ENCODE results near the gene SPATS2L. TPM values are rescaled to one million over a fixed set of nuclear protein-coding genes. Genes with fewer than 3 reads are reported as not detected.

Gene SPATS2L
- total RNA-seq, 4 donors from 2014 or later, result 68.1 to 115 (median 94.9) TPM

DNA sequence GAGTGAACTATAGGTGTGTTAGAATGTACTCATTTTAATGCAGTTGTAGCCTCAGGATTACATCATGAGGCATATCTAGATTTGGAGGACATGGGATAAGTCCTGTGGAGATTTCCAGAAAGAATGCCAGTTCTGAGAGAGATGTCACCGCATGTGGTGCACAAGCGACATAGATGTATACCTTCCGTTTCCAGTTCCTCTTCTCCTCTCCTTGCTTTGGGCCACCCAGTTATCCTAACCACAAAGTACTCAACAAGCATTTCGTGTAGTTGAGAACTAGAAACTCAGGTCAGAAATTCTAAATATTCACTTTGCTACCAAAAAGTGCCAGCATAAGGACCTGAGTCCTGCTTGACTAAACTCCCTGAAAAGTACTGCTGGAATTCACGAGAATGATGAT, 136.9 kb downstream of the SPATS2L start:
- TF ChIP-seq, protein P1, sequence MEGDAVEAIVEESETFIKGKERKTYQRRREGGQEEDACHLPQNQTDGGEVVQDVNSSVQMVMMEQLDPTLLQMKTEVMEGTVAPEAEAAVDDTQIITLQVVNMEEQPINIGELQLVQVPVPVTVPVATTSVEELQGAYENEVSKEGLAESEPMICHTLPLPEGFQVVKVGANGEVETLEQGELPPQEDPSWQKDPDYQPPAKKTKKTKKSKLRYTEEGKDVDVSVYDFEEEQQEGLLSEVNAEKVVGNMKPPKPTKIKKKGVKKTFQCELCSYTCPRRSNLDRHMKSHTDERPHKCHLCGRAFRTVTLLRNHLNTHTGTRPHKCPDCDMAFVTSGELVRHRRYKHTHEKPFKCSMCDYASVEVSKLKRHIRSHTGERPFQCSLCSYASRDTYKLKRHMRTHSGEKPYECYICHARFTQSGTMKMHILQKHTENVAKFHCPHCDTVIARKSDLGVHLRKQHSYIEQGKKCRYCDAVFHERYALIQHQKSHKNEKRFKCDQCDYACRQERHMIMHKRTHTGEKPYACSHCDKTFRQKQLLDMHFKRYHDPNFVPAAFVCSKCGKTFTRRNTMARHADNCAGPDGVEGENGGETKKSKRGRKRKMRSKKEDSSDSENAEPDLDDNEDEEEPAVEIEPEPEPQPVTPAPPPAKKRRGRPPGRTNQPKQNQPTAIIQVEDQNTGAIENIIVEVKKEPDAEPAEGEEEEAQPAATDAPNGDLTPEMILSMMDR (IDR thresholded peaks at IDR 0.05), result no peak
- ATAC-seq (ENCODE audit: low FRiP score) (no peak), DNase-seq (ENCODE audit: low spot score) (no peak)

DNA sequence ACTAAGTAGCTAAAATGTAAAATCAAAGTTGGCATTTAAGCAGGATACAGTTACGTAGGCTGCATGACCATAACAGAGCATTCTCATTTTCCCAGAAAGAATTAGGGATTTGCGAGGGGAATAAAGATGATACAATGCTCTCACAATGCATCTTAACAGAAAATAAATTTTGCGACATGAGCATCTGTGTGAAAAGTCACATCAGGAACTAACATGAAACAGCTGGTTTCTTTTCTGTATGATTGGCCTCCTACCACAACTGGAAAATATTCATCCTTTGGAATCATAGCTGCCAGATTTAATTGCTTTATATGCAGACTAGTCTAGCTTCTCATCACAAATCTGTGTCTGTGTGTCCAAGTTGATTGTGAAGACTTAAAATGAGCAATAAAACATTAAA, 137.4 kb downstream of the SPATS2L start:
- no peak for ATAC-seq (ENCODE audit: low FRiP score)
- no peak for DNase-seq (ENCODE audit: low spot score)
- TF ChIP-seq, protein P1 (IDR thresholded peaks at IDR 0.05), result no peak

DNA sequence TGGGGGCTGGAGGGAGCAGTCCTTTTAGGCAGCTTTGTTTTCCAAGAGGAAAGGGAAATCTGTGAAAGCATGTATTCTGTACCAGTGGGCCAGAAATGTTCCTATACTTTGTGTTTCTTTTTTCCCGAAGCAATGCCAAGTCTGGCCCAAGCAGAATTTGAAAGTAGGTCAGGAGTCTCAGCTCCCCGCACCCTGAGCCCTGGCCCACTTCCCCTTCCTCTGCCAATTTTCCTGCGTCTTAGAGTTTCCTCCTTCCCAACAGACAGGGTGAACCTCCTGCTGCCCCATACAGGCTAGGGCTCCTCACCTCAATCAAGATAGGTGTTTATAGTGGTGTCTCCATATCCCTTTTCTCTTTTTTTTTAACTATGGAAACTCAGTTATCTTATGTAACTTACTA, 138.0 kb downstream of the SPATS2L start:
- DNase-seq (ENCODE audit: low spot score) (no peak), ATAC-seq (ENCODE audit: low FRiP score) (no peak)
- TF ChIP-seq, protein P1 (IDR thresholded peaks at IDR 0.05), result no peak

DNA sequence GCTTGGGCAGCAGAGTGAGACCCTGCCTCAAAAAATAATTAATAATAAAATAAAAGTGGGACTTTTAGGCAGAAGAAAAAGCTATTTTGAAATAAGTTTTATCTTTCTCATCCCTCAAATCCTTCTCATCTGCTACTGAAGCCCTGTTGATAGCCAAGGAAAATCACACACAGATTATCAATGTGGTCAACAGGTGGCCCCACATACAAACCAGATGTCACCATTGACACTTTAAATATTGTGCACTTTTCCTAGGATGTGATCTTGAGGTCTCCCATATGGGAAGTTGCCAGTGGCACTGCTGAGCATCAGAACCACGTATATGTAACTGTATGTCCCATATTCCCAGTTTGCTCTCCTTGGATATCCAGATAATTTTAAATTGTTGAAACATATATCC, 138.8 kb downstream of the SPATS2L start:
- DNase-seq (ENCODE audit: low spot score), result no peak
- TF ChIP-seq, protein P1 (IDR thresholded peaks at IDR 0.05), result no peak
- no peak for ATAC-seq (ENCODE audit: low FRiP score)

DNA sequence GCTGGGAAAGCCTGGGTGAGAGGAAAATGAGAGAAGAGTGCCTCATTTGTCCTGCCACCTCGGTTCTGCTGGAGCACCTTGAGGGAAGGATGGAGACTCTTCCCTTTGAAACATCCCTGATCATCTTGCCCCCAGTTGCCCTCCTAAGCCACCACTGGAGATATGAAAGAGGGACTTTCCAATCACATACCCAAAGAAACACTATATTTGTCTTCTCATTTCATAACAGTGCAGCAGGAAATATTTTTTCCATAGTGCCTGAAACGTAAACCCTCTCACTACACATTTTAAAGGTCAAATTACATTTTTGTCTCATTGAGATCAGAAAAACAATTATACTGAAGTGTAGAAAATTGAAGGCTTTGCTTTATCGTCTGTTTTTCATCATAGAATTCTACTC, 140.1 kb downstream of the SPATS2L start:
- TF ChIP-seq, protein P1 (IDR thresholded peaks at IDR 0.05), result no peak
- ATAC-seq (ENCODE audit: low FRiP score) (no peak), DNase-seq (ENCODE audit: low spot score) (no peak)

DNA sequence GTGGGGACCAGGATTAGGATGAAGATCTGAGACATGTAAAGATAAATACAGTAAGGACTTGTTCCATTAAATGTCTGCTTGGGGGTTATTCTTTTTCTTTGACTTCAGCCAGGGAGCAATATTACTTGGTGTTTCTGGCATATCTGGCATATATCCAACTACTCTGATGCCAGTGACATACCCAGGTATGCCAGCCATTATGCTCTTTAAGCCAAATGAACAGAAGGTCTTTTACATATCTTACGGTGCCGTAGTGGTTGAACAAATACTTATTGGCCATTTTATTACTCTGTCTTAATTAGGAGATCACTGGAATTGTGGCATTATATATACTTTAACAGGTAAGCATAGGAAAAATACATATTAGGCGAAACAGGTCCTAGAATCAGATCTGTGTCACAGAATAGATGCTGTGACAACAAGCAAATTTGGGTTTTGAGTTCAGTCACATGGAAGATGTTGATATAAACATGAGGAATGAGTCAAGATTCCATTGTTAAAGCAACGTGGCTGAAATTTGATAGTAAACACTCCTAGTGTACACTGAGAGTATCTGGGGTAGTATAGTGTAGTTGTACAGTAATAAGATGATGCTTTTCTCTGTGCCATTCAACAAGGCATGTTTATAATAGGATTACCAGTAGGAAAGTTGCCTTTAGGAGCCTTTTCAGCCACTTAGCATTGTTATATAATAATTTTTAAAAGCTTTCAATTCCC, 140.8 kb downstream of the SPATS2L start:
- TF ChIP-seq, protein P1 (IDR thresholded peaks at IDR 0.05), result no peak
- ATAC-seq (ENCODE audit: low FRiP score) (no peak), DNase-seq (ENCODE audit: low spot score) (no peak)

DNA sequence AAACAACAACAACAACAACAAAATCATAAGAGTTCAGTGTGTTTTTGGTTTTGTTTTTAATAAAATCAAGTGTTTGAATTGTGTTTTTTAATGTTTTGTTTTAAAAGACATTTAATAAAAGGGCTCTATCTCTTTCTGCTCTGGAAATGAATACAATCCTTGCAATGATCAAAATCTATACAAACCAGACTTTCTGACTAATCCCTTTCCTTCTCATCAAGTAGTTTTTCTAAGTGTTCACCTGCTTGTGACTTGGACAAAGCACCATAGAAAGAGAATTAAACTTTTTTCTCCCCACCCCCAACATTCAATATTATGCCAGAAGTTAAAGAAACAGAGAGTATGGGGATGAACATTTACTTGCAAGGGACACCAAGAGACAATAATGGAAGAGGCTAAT, 142.0 kb downstream of the SPATS2L start:
- DNase-seq (ENCODE audit: low spot score), result no peak
- TF ChIP-seq, protein P1 (IDR thresholded peaks at IDR 0.05), result no peak
- ATAC-seq (ENCODE audit: low FRiP score), result no peak
